Gastrocnemius medialis (tissue), 4 donors: Measurements from ENCODE around the gene CD48. TPM values are rescaled to one million over a fixed set of nuclear protein-coding genes. Genes with fewer than 3 reads are reported as not detected.

ENCODE experiments used
- ATAC-seq, 2 donors: fragments of 150-250 bp; one replicate each; pipeline ENCODE4 v1.9.1; 2016
- DNase-seq, 2 donors: peaks; one replicate each; pipeline ENCODE4 v3.0.0-alpha.2; 2019
- H3K27ac ChIP-seq, 4 donors: fragments of 200-600 bp; sonication (generic); 1 replicate in 1 of 4; 2 replicates in 3 of 4; pipeline ENCODE4 v1.5.1; 2016 to 2018; ENCODE audit warnings: mild to moderate bottlenecking in 2 of 4, moderate library complexity in 1 of 4
- H3K27me3 ChIP-seq, 3 donors: fragments of 200-600 bp; sonication (generic) in 2 of 3; 1 replicate in 1 of 3; 2 replicates in 2 of 3; pipeline versions ENCODE4 v1.5.1 to v1.6.0; 2016 to 2019; ENCODE audit warnings: mild to moderate bottlenecking in 1 of 3, moderate library complexity in 1 of 3
- H3K36me3 ChIP-seq, 2 donors: fragments of 200-600 bp; sonication (generic) in 1 of 2; one replicate each; pipeline ENCODE4 v1.5.1; 2017 to 2018
- H3K4me1 ChIP-seq, 2 donors: fragments of 200-600 bp; sonication (generic) in 1 of 2; one replicate each; pipeline ENCODE4 v1.5.1; 2016 to 2017; ENCODE audit warnings: mild to moderate bottlenecking in 2 of 2
- H3K4me3 ChIP-seq, 4 donors: fragments of 200-600 bp; sonication (generic) in 3 of 4; 1 replicate in 1 of 4; 2 replicates in 3 of 4; pipeline ENCODE4 v1.5.1; 2016 to 2019; ENCODE audit warnings: mild to moderate bottlenecking in 2 of 4
- H3K9me3 ChIP-seq, 3 donors: fragments of 200-600 bp; sonication (generic) in 2 of 3; 1 replicate in 1 of 3; 2 replicates in 2 of 3; pipeline ENCODE4 v1.5.1; 2016 to 2019
- CTCF ChIP-seq, 5 experiments: fragments of 450-650 bp in 3 of 5; fragments of 200-600 bp in 2 of 5; sonication (generic) in 2 of 5; IDR thresholded peaks in 4 of 5; conservative IDR thresholded peaks in 1 of 5; 1 replicate in 4 of 5; 2 replicates in 1 of 5; pipeline ENCODE4 v1.5.1; 2016 to 2019; ENCODE audit warnings: antibody characterized with exemption in 5 of 5, mild to moderate bottlenecking in 3 of 5, moderate library complexity in 3 of 5
- POLR2A ChIP-seq, 2 donors: fragments of 450-650 bp; IDR thresholded peaks; one replicate each; pipeline ENCODE4 v1.6.1; 2017; ENCODE audit warnings: antibody characterized with exemption in 2 of 2, mild to moderate bottlenecking in 2 of 2, moderate library complexity in 2 of 2
- in situ Hi-C, 4 donors: fragments of 200-750 bp; cut with MboI; loops; one replicate each; pipeline versions ENCODE4 v1.15.0 to v1.8.0; 2017; ENCODE audit warnings: low sequenced_read_pairs in 4 of 4
- intact Hi-C: fragments of 100-400 bp; cut with DNase I; formaldehyde crosslinking; loops from one replicate; pipeline ENCODE4 v1.15.1; 2023; ENCODE audit warnings: low total_unique reads
- total RNA-seq, 4 donors: library from RNA; depleted of rRNA; stranded (reverse); fragments of >200 nt; gene quantifications; one replicate each; pipeline versions ENCODE4 v1.1.0 to v1.2.3, GENCODE V29; 2016

The CD48 gene
- total RNA-seq, 4 donors from 2014 or later, result 0.62 to 1.3 TPM; not detected in 2

DNA sequence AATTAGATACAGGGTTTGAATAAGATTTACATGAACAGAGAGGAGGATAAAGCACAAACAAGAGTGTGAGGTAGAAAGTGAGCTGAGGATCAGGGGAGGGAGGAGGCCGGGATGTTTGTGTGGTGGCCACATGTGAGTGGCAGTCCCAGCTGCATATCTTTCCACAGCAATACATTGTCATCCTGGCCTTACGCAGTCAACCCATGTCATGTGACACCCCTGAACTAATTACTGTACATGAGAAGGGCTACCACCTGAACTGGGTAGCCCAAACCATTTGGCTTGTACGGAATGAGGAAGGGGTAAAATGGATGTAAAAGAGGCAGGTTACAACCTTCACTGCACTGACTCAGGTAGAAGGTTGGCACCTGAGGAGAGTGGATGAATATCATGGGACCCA is 31.6 kb upstream of the CD48 start:
- in situ Hi-C loops, result no loop called here
- Histone ChIP-seq H3K36me3 (no peaks in the 10 kb centered on the region), H3K27me3 (no peaks in the 10 kb centered on the region), H3K27ac (no peak overlapping the region), H3K9me3 (no peaks in the 10 kb centered on the region), H3K4me1 (no peaks in the 10 kb centered on the region), H3K4me3 (no peak overlapping the region)
- DNase-seq (no peak), ATAC-seq (no peak)
- intact Hi-C loops, result no loop called here
- TF ChIP-seq CTCF (IDR thresholded peaks at IDR 0.05 in 4 of 5, conservative IDR thresholded peaks at IDR 0.05 in 1 of 5) (no peak), POLR2A (IDR thresholded peaks at IDR 0.05) (no peak)

DNA sequence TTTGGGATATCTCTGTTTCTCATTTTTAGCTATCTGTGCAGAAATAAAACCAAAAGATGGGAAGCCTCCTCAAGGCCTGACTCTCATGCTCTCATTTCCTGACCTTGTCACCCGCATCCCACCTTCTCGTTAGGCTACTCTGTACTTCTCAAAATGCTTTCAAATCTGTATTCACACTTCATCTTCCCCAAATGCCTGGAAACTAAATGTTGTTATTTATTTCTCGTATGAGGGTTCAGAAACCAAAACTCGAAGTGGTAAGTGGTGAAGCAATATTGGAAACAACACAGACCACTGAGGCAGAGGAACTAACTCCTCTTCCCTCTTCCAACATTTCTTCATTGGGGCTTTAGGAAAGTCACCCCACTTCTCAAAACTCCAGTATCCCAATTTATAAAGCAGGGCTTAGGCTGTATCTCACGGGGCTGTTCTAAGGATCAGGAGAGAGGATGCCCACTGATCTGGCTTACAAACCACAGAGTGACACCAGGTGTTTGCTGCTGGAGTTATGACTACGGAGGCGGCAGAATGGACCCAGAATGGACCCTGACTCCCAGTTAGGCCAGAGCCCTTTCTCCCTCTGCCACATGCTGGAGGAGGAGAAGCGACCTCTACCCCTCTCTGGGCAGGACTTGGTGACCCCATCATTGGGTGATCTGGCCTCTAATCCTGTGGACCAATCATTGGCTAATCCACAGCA is 31.0 kb upstream of the CD48 start:
- in situ Hi-C loops, result no loop called here
- Histone ChIP-seq H3K27ac (no peak overlapping the region), H3K27me3 (no peaks in the 10 kb centered on the region), H3K9me3 (no peaks in the 10 kb centered on the region), H3K4me1 (no peaks in the 10 kb centered on the region), H3K4me3 (no peak overlapping the region), H3K36me3 (no peaks in the 10 kb centered on the region)
- ATAC-seq (no peak), DNase-seq (no peak)
- intact Hi-C loops, result no loop called here
- TF ChIP-seq POLR2A (IDR thresholded peaks at IDR 0.05) (no peak), CTCF (IDR thresholded peaks at IDR 0.05 in 4 of 5, conservative IDR thresholded peaks at IDR 0.05 in 1 of 5) (no peak)

GRCh38 chr1:160741612-160742348 is 30.2 kb upstream of the CD48 start:
- intact Hi-C loops, result no loop called here
- TF ChIP-seq CTCF (IDR thresholded peaks at IDR 0.05 in 4 of 5, conservative IDR thresholded peaks at IDR 0.05 in 1 of 5) (no peak), POLR2A (IDR thresholded peaks at IDR 0.05) (no peak)
- Histone ChIP-seq H3K27me3 (no peaks in the 10 kb centered on the region), H3K27ac (no peak overlapping the region), H3K9me3 (no peaks in the 10 kb centered on the region), H3K36me3 (no peaks in the 10 kb centered on the region), H3K4me1 (no peaks in the 10 kb centered on the region), H3K4me3 (no peak overlapping the region)
- ATAC-seq, result no peak
- in situ Hi-C loops, result no loop called here
- DNase-seq, result no peak

DNA sequence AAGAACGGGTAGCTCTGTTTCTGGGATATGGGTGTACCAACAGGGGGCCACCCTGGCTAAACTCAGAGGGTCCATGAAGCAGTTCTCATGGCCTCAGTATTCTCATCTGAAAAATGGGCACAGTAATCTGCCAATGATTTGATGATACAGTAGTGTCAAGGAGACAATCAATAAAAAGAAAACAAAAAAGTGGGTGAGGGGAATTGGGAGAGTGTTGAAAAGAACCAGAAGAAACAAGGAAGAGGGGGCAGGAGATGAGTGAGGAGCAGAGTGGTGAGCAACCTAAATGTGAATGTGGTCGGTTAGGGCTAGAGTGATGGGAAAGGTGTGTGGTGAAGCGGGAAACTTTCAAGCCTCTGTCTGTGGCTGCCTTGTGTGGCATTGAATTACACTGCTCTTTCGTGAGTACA is 29.5 kb upstream of the CD48 start:
- DNase-seq (no peak), ATAC-seq (no peak)
- no peaks in the 10 kb centered on the region for H3K36me3 ChIP-seq
- TF ChIP-seq CTCF (IDR thresholded peaks at IDR 0.05 in 4 of 5, conservative IDR thresholded peaks at IDR 0.05 in 1 of 5), result no peak
- no peak for TF ChIP-seq POLR2A (IDR thresholded peaks at IDR 0.05)
- H3K9me3 ChIP-seq, result no peaks in the 10 kb centered on the region
- no peaks in the 10 kb centered on the region for H3K4me1 ChIP-seq
- in situ Hi-C loops (no loop called here), intact Hi-C loops (no loop called here)
- no peak overlapping the region for H3K27ac ChIP-seq
- no peaks in the 10 kb centered on the region for H3K27me3 ChIP-seq
- H3K4me3 ChIP-seq, result no peak overlapping the region
